Testis (tissue), 2 donors: ENCODE results near the gene MINDY4.

Experiments used
- POLR2A ChIP-seq: fragments of 450-650 bp; IDR thresholded peaks from one replicate; pipeline ENCODE4 v1.6.1; 2017; ENCODE audit warnings: antibody characterized with exemption, mild to moderate bottlenecking, moderate library complexity
- TF ChIP-seq, protein P1 (sequence below), 3 experiments: fragments of 450-650 bp in 2 of 3; fragments of 200-600 bp in 1 of 3; sonication (generic) in 1 of 3; IDR thresholded peaks; one replicate each; pipeline ENCODE4 v1.5.1; 2016 to 2019; ENCODE audit warnings: antibody characterized with exemption in 3 of 3, mild to moderate bottlenecking in 2 of 3, moderate library complexity in 1 of 3

DNA sequence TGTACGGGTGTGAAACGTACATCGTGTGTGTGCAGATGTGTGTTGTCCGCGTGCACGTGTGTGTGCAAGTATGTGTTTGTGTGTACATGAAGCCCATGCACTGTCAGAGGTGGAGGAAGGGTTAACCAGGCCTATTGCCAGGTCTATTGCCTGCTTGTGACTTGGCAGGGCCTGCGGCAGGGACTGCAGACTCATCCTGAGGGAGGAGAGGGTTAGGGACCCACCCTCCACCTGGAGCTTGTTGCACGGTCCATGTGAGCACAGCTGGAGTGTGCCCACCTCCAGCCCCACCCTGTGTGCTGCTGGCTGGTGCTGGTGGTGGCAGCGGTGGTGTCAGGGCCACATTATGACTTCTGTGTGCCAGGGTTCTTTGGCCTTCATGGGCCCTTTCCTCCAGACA lies 133.3 kb downstream of the MINDY4 start:
- TF ChIP-seq, protein P1, sequence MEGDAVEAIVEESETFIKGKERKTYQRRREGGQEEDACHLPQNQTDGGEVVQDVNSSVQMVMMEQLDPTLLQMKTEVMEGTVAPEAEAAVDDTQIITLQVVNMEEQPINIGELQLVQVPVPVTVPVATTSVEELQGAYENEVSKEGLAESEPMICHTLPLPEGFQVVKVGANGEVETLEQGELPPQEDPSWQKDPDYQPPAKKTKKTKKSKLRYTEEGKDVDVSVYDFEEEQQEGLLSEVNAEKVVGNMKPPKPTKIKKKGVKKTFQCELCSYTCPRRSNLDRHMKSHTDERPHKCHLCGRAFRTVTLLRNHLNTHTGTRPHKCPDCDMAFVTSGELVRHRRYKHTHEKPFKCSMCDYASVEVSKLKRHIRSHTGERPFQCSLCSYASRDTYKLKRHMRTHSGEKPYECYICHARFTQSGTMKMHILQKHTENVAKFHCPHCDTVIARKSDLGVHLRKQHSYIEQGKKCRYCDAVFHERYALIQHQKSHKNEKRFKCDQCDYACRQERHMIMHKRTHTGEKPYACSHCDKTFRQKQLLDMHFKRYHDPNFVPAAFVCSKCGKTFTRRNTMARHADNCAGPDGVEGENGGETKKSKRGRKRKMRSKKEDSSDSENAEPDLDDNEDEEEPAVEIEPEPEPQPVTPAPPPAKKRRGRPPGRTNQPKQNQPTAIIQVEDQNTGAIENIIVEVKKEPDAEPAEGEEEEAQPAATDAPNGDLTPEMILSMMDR (IDR thresholded peaks at IDR 0.05): no peak
- no peak for TF ChIP-seq POLR2A
